Keratinocyte (primary cell): ENCODE results near the gene TNFRSF19.

Source experiments
- CTCF ChIP-seq, 3 experiments: IDR thresholded peaks in 1 of 3; conservative IDR thresholded peaks in 1 of 3; optimal IDR thresholded peaks in 1 of 3; 2 replicates in 2 of 3; 3 replicates in 1 of 3; pipeline versions ENCODE3 to v1.5.1; 2011; ENCODE audit warnings: low read length in 3 of 3, mild to moderate bottlenecking in 3 of 3, moderate library complexity in 2 of 3, control low read depth in 1 of 3, inconsistent platforms in 1 of 3; ENCODE audit not compliant: insufficient read depth in 2 of 3; ENCODE audit errors: extremely low read depth in 1 of 3
- EZH2 ChIP-seq: IDR thresholded peaks from one replicate; pipeline ENCODE4 v1.6.1; 2012; ENCODE audit warnings: inconsistent platforms, mild to moderate bottlenecking, low read length, moderate library complexity

GRCh38 chr13:23692816-23693215 lies 122.6 kb downstream of the TNFRSF19 start:
- TF ChIP-seq CTCF (optimal IDR thresholded peaks at IDR 0.05 in 1 of 3, IDR thresholded peaks at IDR 0.05 in 1 of 3, conservative IDR thresholded peaks at IDR 0.05 in 1 of 3; ENCODE audit: extremely low read depth in 1 of 3, insufficient read depth in 2 of 3, low read length in 3 of 3), result no peak
- no peak for TF ChIP-seq EZH2
